ENCODE results near the gene PTPA. TPM values are rescaled to one million over a fixed set of nuclear protein-coding genes. Genes with fewer than 3 reads are reported as not detected.

PTPA gene
- total and polyA plus RNA-seq, 2 donors (not counting 1 experiment from before 2014, with no cell fraction given), result 190 to 203 TPM

- Histone ChIP-seq H4K20me1 (ENCODE audit: control insufficient read depth, extremely low read depth, insufficient read depth, low read length) (no peaks in the 10 kb centered on the region), H3K4me2 (ENCODE audit: extremely low read depth, insufficient read depth, low read length) (no peak overlapping the region), H3K27ac (ENCODE audit: insufficient read depth, low read length) (no peak overlapping the region), H3K9ac (ENCODE audit: insufficient read depth, low read length) (no peak overlapping the region), H3K36me3 (ENCODE audit: control insufficient read depth, insufficient read depth, low read length) (peaks cover 6% of the 10 kb centered on the region), H3K4me3 (replicated peaks in 1 of 4; ENCODE audit: control extremely low read depth in 1 of 4, insufficient read depth in 1 of 4, low read depth in 3 of 4, low read length in 4 of 4) (no peak overlapping the region), H3K4me1 (ENCODE audit: control insufficient read depth, extremely low read depth, insufficient read depth, low read length) (no peaks in the 10 kb centered on the region), H3K79me2 (ENCODE audit: control insufficient read depth, insufficient read depth, low read length) (no peaks in the 10 kb centered on the region), H2AFZ (ENCODE audit: low read length) (no peak overlapping the region), H3K9me3 (ENCODE audit: control insufficient read depth, insufficient read depth, low read depth, low read length) (no peaks in the 10 kb centered on the region), H3K27me3 (ENCODE audit: control insufficient read depth, insufficient read depth, low read length) (no peaks in the 10 kb centered on the region)
- TF ChIP-seq EZH2 (IDR thresholded peaks at IDR 0.05; ENCODE audit: low read length, missing control alignments) (no peak), CTCF (conservative IDR thresholded peaks at IDR 0.05 in 1 of 2, IDR thresholded peaks at IDR 0.05 in 1 of 2; ENCODE audit: low read depth in 1 of 2, low read length in 2 of 2) (no peak)
- DNase-seq (ENCODE audit: low read depth in 2 of 2), result no peak
These were observed 43.1 kb upstream of the PTPA start for GRCh38 chr9:129068110-129068509.

GRCh38 chr9:129068990-129069861 lies 42.0 kb upstream of the PTPA start:
- Histone ChIP-seq H3K4me3 (replicated peaks in 1 of 4; ENCODE audit: control extremely low read depth in 1 of 4, insufficient read depth in 1 of 4, low read depth in 3 of 4, low read length in 4 of 4) (no peak overlapping the region), H3K4me1 (ENCODE audit: control insufficient read depth, extremely low read depth, insufficient read depth, low read length) (no peaks in the 10 kb centered on the region), H2AFZ (ENCODE audit: low read length) (no peak overlapping the region), H3K27ac (ENCODE audit: insufficient read depth, low read length) (no peak overlapping the region), H3K79me2 (ENCODE audit: control insufficient read depth, insufficient read depth, low read length) (no peaks in the 10 kb centered on the region), H3K36me3 (ENCODE audit: control insufficient read depth, insufficient read depth, low read length) (peaks cover 6% of the 10 kb centered on the region), H3K9me3 (ENCODE audit: control insufficient read depth, insufficient read depth, low read depth, low read length) (no peaks in the 10 kb centered on the region), H3K4me2 (ENCODE audit: extremely low read depth, insufficient read depth, low read length) (no peak overlapping the region), H4K20me1 (ENCODE audit: control insufficient read depth, extremely low read depth, insufficient read depth, low read length) (no peaks in the 10 kb centered on the region), H3K27me3 (ENCODE audit: control insufficient read depth, insufficient read depth, low read length) (no peaks in the 10 kb centered on the region), H3K9ac (ENCODE audit: insufficient read depth, low read length) (no peak overlapping the region)
- TF ChIP-seq CTCF (conservative IDR thresholded peaks at IDR 0.05 in 1 of 2, IDR thresholded peaks at IDR 0.05 in 1 of 2; ENCODE audit: low read depth in 1 of 2, low read length in 2 of 2) (no peak), EZH2 (IDR thresholded peaks at IDR 0.05; ENCODE audit: low read length, missing control alignments) (no peak)
- DNase-seq (ENCODE audit: low read depth in 2 of 2), result no peak

- TF ChIP-seq CTCF (conservative IDR thresholded peaks at IDR 0.05 in 1 of 2, IDR thresholded peaks at IDR 0.05 in 1 of 2; ENCODE audit: low read depth in 1 of 2, low read length in 2 of 2) (no peak), EZH2 (IDR thresholded peaks at IDR 0.05; ENCODE audit: low read length, missing control alignments) (no peak)
- H3K4me3 ChIP-seq (replicated peaks in 1 of 4; ENCODE audit: control extremely low read depth in 1 of 4, insufficient read depth in 1 of 4, low read depth in 3 of 4, low read length in 4 of 4), result no peak overlapping the region
- no peaks in the 10 kb centered on the region for H3K4me1 ChIP-seq (ENCODE audit: control insufficient read depth, extremely low read depth, insufficient read depth, low read length)
- H3K9me3 ChIP-seq (ENCODE audit: control insufficient read depth, insufficient read depth, low read depth, low read length), result no peaks in the 10 kb centered on the region
- no peaks in the 10 kb centered on the region for H3K27me3 ChIP-seq (ENCODE audit: control insufficient read depth, insufficient read depth, low read length)
- no peaks in the 10 kb centered on the region for H4K20me1 ChIP-seq (ENCODE audit: control insufficient read depth, extremely low read depth, insufficient read depth, low read length)
- peaks cover 6% of the 10 kb centered on the region for H3K36me3 ChIP-seq (ENCODE audit: control insufficient read depth, insufficient read depth, low read length)
- no peak overlapping the region for H3K9ac ChIP-seq (ENCODE audit: insufficient read depth, low read length)
- no peak overlapping the region for H2AFZ ChIP-seq (ENCODE audit: low read length)
- no peaks in the 10 kb centered on the region for H3K79me2 ChIP-seq (ENCODE audit: control insufficient read depth, insufficient read depth, low read length)
- H3K27ac ChIP-seq (ENCODE audit: insufficient read depth, low read length), result no peak overlapping the region
- no peak for DNase-seq (ENCODE audit: low read depth in 2 of 2)
- H3K4me2 ChIP-seq (ENCODE audit: extremely low read depth, insufficient read depth, low read length), result no peak overlapping the region
These were observed 41.2 kb upstream of the PTPA start for GRCh38 chr9:129069862-129070641.
